Natural killer cell (primary cell): ENCODE measurements around the gene GNG12. TPM values are rescaled to one million over a fixed set of nuclear protein-coding genes. Genes with fewer than 3 reads are reported as not detected.

ENCODE experiments used
- ATAC-seq, 3 donors: fragments of 150-1000 bp in 2 of 3; fragments of 200-7000 bp in 1 of 3; cut with Tn5 transposase; 1 replicate in 1 of 3; 2 replicates in 2 of 3; pipeline ENCODE4 v1.10.0; 2021; ENCODE audit warnings: mild to moderate bottlenecking in 2 of 3, moderate library complexity in 2 of 3
- DNase-seq, 2 donors: peaks; one replicate each; pipeline versions ENCODE4 v3.0.0 to v3.0.0-alpha.2; 2013 to 2021; ENCODE audit warnings: mixed read lengths in 1 of 2
- H3K27ac ChIP-seq: one replicate; pipeline ENCODE4 v1.5.1; 2013; ENCODE audit warnings: mild to moderate bottlenecking, low read length
- H3K27me3 ChIP-seq: one replicate; pipeline ENCODE4 v1.6.1; 2013; ENCODE audit warnings: low read length; ENCODE audit not compliant: control insufficient read depth, insufficient read depth
- H3K36me3 ChIP-seq: one replicate; pipeline ENCODE4 v1.6.1; 2013; ENCODE audit warnings: low read length; ENCODE audit not compliant: control insufficient read depth, insufficient read depth
- H3K4me1 ChIP-seq: one replicate; pipeline ENCODE4 v1.6.1; 2013; ENCODE audit warnings: low read length; ENCODE audit not compliant: control insufficient read depth, insufficient read depth
- H3K4me3 ChIP-seq: one replicate; pipeline ENCODE4 v1.5.1; 2013; ENCODE audit warnings: low read length
- H3K9me3 ChIP-seq: one replicate; pipeline ENCODE4 v1.6.1; 2013; ENCODE audit warnings: low read length; ENCODE audit not compliant: control insufficient read depth, insufficient read depth
- H3K27ac Mint-ChIP-seq, 2 donors: one replicate each; pipeline ENCODE4 v1.8.0; 2022; ENCODE audit warnings: mild to moderate bottlenecking in 2 of 2, mixed read lengths in 2 of 2, moderate library complexity in 1 of 2
- H3K27me3 Mint-ChIP-seq, 2 donors: one replicate each; pipeline ENCODE4 v1.8.0; 2022; ENCODE audit warnings: low read depth in 2 of 2, mixed read lengths in 2 of 2
- H3K36me3 Mint-ChIP-seq: one replicate; pipeline ENCODE4 v1.8.0; 2022; ENCODE audit warnings: mixed read lengths
- H3K4me1 Mint-ChIP-seq, 2 donors: one replicate each; pipeline ENCODE4 v1.8.0; 2022; ENCODE audit warnings: mixed read lengths in 2 of 2
- H3K4me3 Mint-ChIP-seq: one replicate; pipeline ENCODE4 v1.8.0; 2022; ENCODE audit warnings: mild to moderate bottlenecking, moderate library complexity, mixed read lengths
- H3K9me3 Mint-ChIP-seq, 2 donors: one replicate each; pipeline ENCODE4 v1.8.0; 2022; ENCODE audit warnings: mixed read lengths in 2 of 2
- CTCF ChIP-seq: fragments of 200-600 bp; IDR thresholded peaks from one replicate; pipeline ENCODE4 v1.8.0; 2022; ENCODE audit warnings: antibody characterized with exemption
- WGBS: methylation state at CpG from one replicate; pipeline ENCODE4 v1.1.7; 2013; ENCODE audit warnings: missing lambda C conversion rate; ENCODE audit not compliant: insufficient coverage; 5-methylcytosine and 5-hydroxymethylcytosine counted together
- intact Hi-C: fragments of 100-400 bp; cut with micrococcal nuclease; formaldehyde crosslinking; loops from one replicate; pipeline ENCODE4 v1.14.2; 2022
- total RNA-seq, 4 donors: library from RNA; stranded (reverse); fragments of 120-200 nt in 1 of 4; gene quantifications; one replicate each; pipeline versions ENCODE4 v1.2.3 to v1.2.4, GENCODE V29; 2013 to 2022

Gene GNG12
- total RNA-seq, 3 donors from 2014 or later (not counting 1 experiment from before 2014, with no cell fraction given), result not detected

- Histone ChIP-seq H3K4me1 (peaks cover 9% of the 10 kb centered on the region), H3K36me3 (no peaks in the 10 kb centered on the region), H3K27me3 (no peaks in the 10 kb centered on the region), H3K4me3 (no peak overlapping the region), H3K9me3 (no peaks in the 10 kb centered on the region), H3K27ac (no peak overlapping the region)
- intact Hi-C loops, result no loop called here
- Mint-ChIP-seq H3K36me3 (no peaks in the 10 kb centered on the region), H3K27me3 (peaks cover 0 to 5% of the 10 kb centered on the region in 2 donors), H3K27ac (no peak overlapping the region), H3K4me3 (no peak overlapping the region), H3K4me1 (peaks cover 8 to 15% of the 10 kb centered on the region in 2 donors), H3K9me3 (no peaks in the 10 kb centered on the region)
- 100% methylated on average over 2 of the region's 3 CpGs for WGBS
- ATAC-seq, result no peak
- TF ChIP-seq CTCF, result no peak
- DNase-seq, result no peak
Observed at GRCh38 chr1:67737875-67738274, 95.4 kb downstream of the GNG12 start.

- whole genome bisulfite sequencing, result 95% methylated on average over 3 of the region's 3 CpGs
- H3K36me3 Mint-ChIP-seq, result no peaks in the 10 kb centered on the region
- Histone ChIP-seq H3K9me3 (no peaks in the 10 kb centered on the region), H3K27ac (no peak overlapping the region), H3K4me3 (no peak overlapping the region), H3K4me1 (peaks cover 9% of the 10 kb centered on the region), H3K27me3 (no peaks in the 10 kb centered on the region), H3K36me3 (no peaks in the 10 kb centered on the region)
- intact Hi-C loops, result no loop called here
- H3K27ac Mint-ChIP-seq, result no peak overlapping the region
- H3K27me3 Mint-ChIP-seq, result peaks cover 0 to 5% of the 10 kb centered on the region in 2 donors
- no peak overlapping the region for H3K4me3 Mint-ChIP-seq
- no peak for DNase-seq
- no peaks in the 10 kb centered on the region for H3K9me3 Mint-ChIP-seq
- no peak for TF ChIP-seq CTCF
- ATAC-seq, result no peak
- peaks cover 8 to 15% of the 10 kb centered on the region in 2 donors for H3K4me1 Mint-ChIP-seq
Observed at GRCh38 chr1:67736750-67737149, 96.5 kb downstream of the GNG12 start.

- H3K27ac Mint-ChIP-seq, result peak overlapping the region in 1 of 2 donors; percentile 79
- peak overlapping the region; percentile 70 for H3K4me3 Mint-ChIP-seq
- intact Hi-C loops, result no loop called here
- WGBS, result 23% methylated on average over 11 of the region's 11 CpGs
- peaks cover 0 to 5% of the 10 kb centered on the region in 2 donors for H3K27me3 Mint-ChIP-seq
- ATAC-seq (peak; percentile 64 to 75 (median 65)), DNase-seq (peak in 1 of 2 donors; percentile 52)
- H3K9me3 Mint-ChIP-seq, result no peaks in the 10 kb centered on the region
- H3K36me3 ChIP-seq, result no peaks in the 10 kb centered on the region
- no peaks in the 10 kb centered on the region for H3K9me3 ChIP-seq
- peaks cover 8 to 15% of the 10 kb centered on the region in 2 donors for H3K4me1 Mint-ChIP-seq
- no peak for TF ChIP-seq CTCF
- H3K36me3 Mint-ChIP-seq, result no peaks in the 10 kb centered on the region
- H3K27me3 ChIP-seq, result no peaks in the 10 kb centered on the region
- peaks cover 9% of the 10 kb centered on the region for H3K4me1 ChIP-seq
- H3K4me3 ChIP-seq, result no peak overlapping the region
- H3K27ac ChIP-seq, result peak overlapping the region; percentile 0
Observed at GRCh38 chr1:67735806-67736627, 97.2 kb downstream of the GNG12 start.
